GM06990 (cell line): ENCODE measurements around the gene THOP1.

ENCODE experiments used
- DNase-seq: peaks from one replicate; pipeline ENCODE4 v3.0.0-alpha.2; 2011; ENCODE audit not compliant: insufficient read length; ENCODE audit errors: extremely low read depth
- H3K27me3 ChIP-seq: replicated peaks from 2 replicates; pipeline ENCODE4 v1.6.0; 2011; ENCODE audit warnings: low read length; ENCODE audit not compliant: control insufficient read depth, insufficient read depth
- H3K36me3 ChIP-seq: 2 replicates; pipeline ENCODE4 v1.5.1; 2011; ENCODE audit warnings: low read length; ENCODE audit not compliant: control insufficient read depth, insufficient read depth
- H3K4me3 ChIP-seq: replicated peaks from 2 replicates; pipeline ENCODE4 v1.5.1; 2011; ENCODE audit warnings: low read depth, mild to moderate bottlenecking, control low read depth, low read length
- CTCF ChIP-seq: IDR thresholded peaks from 2 replicates; pipeline ENCODE4 v1.5.1; 2011; ENCODE audit warnings: low read length, control low read depth, mild to moderate bottlenecking, inconsistent platforms; ENCODE audit not compliant: insufficient read depth, poor library complexity, severe bottlenecking

Gene THOP1

GRCh38 chr19:2793577-2793976 is 8.3 kb downstream of the THOP1 start:
- H3K27me3 ChIP-seq: no peaks in the 10 kb centered on the region
- no peak for TF ChIP-seq CTCF
- peaks cover 41% of the 10 kb centered on the region for H3K36me3 ChIP-seq
- H3K4me3 ChIP-seq: no peak overlapping the region
- DNase-seq: no peak

GRCh38 chr19:2795827-2796658 is 10.7 kb downstream of the THOP1 start:
- Histone ChIP-seq H3K4me3 (no peak overlapping the region), H3K36me3 (peaks cover 43% of the 10 kb centered on the region), H3K27me3 (no peaks in the 10 kb centered on the region)
- DNase-seq: no peak
- TF ChIP-seq CTCF: no peak

- Histone ChIP-seq H3K4me3 (no peak overlapping the region), H3K27me3 (no peaks in the 10 kb centered on the region), H3K36me3 (peaks cover 43% of the 10 kb centered on the region)
- DNase-seq: no peak
- TF ChIP-seq CTCF: no peak
Measured at GRCh38 chr19:2796659-2797266, 11.5 kb downstream of the THOP1 start.

- H3K36me3 ChIP-seq: peaks cover 43% of the 10 kb centered on the region
- no peak overlapping the region for H3K4me3 ChIP-seq
- no peaks in the 10 kb centered on the region for H3K27me3 ChIP-seq
- TF ChIP-seq CTCF: no peak
- DNase-seq: no peak
Measured at GRCh38 chr19:2797280-2797679, 12.0 kb downstream of the THOP1 start.

GRCh38 chr19:2798158-2798685 is 12.9 kb downstream of the THOP1 start:
- peaks cover 48% of the 10 kb centered on the region for H3K36me3 ChIP-seq
- TF ChIP-seq CTCF: no peak
- H3K27me3 ChIP-seq: no peaks in the 10 kb centered on the region
- no peak for DNase-seq
- H3K4me3 ChIP-seq: no peak overlapping the region
